NB4 (cell line): ENCODE results near the gene VDAC2.

Experiments used
- DNase-seq: peaks from one replicate; pipeline ENCODE4 v3.0.0; 2010; ENCODE audit warnings: low read depth
- H3K4me3 ChIP-seq: one replicate; pipeline ENCODE4 v1.5.1; 2011; ENCODE audit warnings: mild to moderate bottlenecking, low read depth, low read length, moderate library complexity
- CTCF ChIP-seq: IDR thresholded peaks from one replicate; pipeline ENCODE4 v1.5.1; 2012; ENCODE audit warnings: low read depth, low read length
- MAX ChIP-seq: IDR thresholded peaks from 2 replicates; pipeline ENCODE4 v1.6.1; 2011; ENCODE audit warnings: low read depth, low read length
- MYC ChIP-seq: IDR thresholded peaks from 2 replicates; pipeline ENCODE4 v1.6.1; 2011; ENCODE audit warnings: low read depth, low read length
- POLR2A ChIP-seq: IDR thresholded peaks from 2 replicates; pipeline ENCODE4 v1.6.1; 2011; ENCODE audit warnings: mild to moderate bottlenecking; ENCODE audit not compliant: insufficient read length; ENCODE audit errors: extremely low read depth

The VDAC2 gene

GRCh38 chr10:75280236-75280635 lies 69.6 kb downstream of the VDAC2 start:
- no peak for TF ChIP-seq CTCF
- no peak for TF ChIP-seq MAX
- no peak for TF ChIP-seq POLR2A
- TF ChIP-seq MYC, result no peak
- DNase-seq, result no peak
- no peak overlapping the region for H3K4me3 ChIP-seq
